ENCODE measurements around the gene IPPK.

The IPPK gene

DNA sequence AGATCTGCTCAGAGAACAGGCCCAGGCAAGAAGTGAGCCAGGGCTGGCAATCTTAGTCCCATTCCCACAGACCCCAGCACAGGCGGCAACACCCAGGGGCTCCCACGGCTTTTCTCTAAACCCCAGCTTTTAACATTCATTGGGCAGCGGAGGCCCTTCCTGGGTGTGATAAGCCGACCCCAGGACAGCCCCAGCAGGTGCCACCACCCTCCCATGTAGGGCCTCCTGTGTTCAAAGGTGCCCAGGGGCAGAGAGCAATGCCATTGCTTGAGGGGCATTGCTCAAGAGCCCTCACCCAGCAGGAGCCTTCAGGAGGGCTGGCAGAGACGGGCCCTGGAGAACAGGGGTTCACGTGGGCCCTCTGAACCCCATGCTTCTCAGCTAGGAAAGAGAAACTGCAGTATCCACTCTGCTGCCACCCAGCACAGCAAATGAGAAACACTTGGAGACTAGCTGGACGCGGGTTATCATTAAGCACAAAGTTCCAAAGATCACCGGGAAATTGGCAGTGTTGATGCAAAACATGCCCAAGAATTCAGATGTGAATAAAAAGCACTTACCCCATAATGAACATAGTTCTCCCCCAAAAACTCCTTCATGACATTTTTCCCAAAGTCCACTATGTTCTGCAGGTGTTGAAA, 13.9 kb downstream of the IPPK start:
- CTCF ChIA-PET: no interaction called here
- POLR2A ChIA-PET: no interaction called here
- TF ChIP-seq CTCF (IDR thresholded peaks at IDR 0.05; ENCODE audit: control extremely low read depth, extremely low read depth, low read depth, missing control alignments): no peak
- DNase-seq (ENCODE audit: extremely low spot score): no peak

DNA sequence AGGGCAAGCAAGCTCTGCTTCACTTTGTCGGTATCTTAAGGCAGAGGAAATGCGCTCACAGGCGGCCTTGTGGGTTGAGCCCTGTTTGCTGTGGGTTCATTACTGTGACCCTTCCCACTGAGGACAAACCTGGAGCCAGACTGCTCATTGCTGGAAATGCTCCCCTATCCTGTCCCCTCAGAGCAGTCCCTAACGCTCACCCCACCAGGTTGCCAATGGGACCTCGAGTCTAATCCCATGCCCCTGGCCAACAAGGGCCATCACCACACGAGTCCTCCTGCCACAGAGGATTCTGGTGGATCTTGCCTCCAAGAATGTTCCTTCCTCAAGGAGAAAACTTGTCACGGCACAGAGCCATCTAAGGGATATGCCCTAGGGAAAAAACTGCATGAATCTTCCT, 14.6 kb downstream of the IPPK start:
- TF ChIP-seq CTCF (IDR thresholded peaks at IDR 0.05; ENCODE audit: control extremely low read depth, extremely low read depth, low read depth, missing control alignments): no peak
- POLR2A ChIA-PET: no interaction called here
- CTCF ChIA-PET: no interaction called here
- DNase-seq (ENCODE audit: extremely low spot score): no peak

DNA sequence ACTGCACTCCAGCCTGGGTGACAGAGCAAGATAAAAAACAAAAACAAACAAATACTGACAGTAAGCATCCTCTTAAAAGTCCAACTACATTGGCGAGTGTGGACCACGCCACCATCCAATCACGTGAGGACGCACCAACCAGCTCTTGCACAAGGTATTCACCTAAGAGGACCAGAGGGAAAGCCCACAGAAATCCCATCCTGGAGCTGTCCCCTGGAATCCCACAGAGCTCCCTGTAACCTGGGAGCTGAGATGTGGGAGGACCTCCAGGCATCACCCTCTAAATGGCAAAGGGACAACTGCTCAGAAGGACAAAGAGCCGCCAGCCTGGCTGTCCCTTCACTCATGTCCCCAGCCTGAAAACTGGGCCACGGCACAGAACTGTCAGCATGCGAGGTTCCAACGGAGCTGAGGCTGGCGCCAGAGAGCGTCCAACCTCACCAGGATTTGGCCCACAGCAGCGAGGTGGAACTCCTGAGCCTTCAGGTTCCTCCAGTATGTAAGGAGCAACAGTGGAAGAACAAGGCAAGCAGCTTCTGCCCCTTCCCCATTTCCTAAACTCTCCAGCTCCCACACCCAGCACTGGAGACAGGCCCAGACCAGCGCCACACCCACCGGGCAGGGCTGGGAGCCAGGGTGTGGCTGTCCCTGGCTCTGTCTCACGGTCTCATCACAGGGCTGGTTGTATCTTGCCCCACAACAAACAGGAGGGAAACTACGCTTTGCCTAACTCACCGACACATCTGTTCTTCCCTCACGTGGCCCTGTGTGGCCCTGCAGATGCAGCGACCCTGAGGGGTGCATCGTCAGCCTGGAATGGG, 15.2 kb downstream of the IPPK start:
- DNase-seq (ENCODE audit: extremely low spot score): no peak
- POLR2A ChIA-PET: no interaction called here
- CTCF ChIA-PET: interaction anchor here (1.2 kb wide), 1 partner anchor 11 kb away, joined by 7 read pairs; no protein-coding TSS in a partner anchor
- no peak for TF ChIP-seq CTCF (IDR thresholded peaks at IDR 0.05; ENCODE audit: control extremely low read depth, extremely low read depth, low read depth, missing control alignments)

DNA sequence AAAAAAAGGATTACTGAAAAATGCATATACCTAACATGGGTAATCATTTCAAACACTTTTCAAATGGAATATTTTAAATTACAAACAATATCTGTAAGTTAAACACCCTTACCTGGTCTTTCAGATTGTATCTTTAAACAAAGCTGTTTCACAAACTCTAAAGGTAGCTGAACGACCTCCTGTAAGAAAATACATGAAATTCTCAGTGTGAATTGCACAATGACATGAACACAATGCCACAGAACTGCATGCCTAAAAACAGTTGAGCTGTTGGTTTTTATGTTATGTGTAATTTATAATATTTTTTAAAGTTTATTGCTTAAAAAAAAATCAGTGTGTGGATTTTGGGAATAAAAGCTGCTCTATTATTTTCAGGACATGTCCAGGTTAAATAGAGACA, 17.5 kb downstream of the IPPK start:
- no peak for TF ChIP-seq CTCF (IDR thresholded peaks at IDR 0.05; ENCODE audit: control extremely low read depth, extremely low read depth, low read depth, missing control alignments)
- DNase-seq (ENCODE audit: extremely low spot score): no peak
- CTCF ChIA-PET: interaction anchor here (1.0 to 1.8 kb wide), 2 partner anchors 18 to 53 kb away, joined by 3 to 4 read pairs; no protein-coding TSS in a partner anchor
- POLR2A ChIA-PET: no interaction called here

GRCh38 chr9:92650839-92651621, 18.9 kb downstream of the IPPK start:
- ChIA-PET CTCF (interaction anchor here (0.8 to 1.8 kb wide), 4 partner anchors 17 to 513 kb away, joined by 3 to 6 read pairs (median 4); no protein-coding TSS in a partner anchor), POLR2A (no interaction called here)
- no peak for TF ChIP-seq CTCF (IDR thresholded peaks at IDR 0.05; ENCODE audit: control extremely low read depth, extremely low read depth, low read depth, missing control alignments)
- no peak for DNase-seq (ENCODE audit: extremely low spot score)

DNA sequence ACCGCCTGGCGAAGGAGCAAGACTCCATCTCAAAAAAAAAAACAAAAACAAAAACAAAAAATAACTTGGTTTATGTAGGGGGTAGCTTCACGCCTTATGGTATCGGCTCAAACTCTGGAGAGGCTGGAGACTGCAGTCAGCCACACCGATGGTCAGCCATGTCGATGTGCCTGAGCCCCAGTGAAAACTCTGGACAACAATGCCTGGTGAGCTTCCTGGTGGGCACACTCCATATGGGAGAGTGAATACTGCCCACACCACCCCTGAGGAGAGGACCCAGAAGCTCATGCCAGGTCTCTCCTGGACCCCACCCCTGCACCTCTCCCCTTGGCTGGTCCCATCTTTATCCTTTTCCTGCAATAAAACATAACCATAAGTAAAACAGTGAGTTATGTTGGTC, 19.6 kb downstream of the IPPK start:
- DNase-seq (ENCODE audit: extremely low spot score): no peak
- ChIA-PET POLR2A (no interaction called here), CTCF (interaction anchor here (0.8 to 1.2 kb wide), 2 partner anchors 510 to 512 kb away, joined by 3 to 6 read pairs; no protein-coding TSS in a partner anchor)
- no peak for TF ChIP-seq CTCF (IDR thresholded peaks at IDR 0.05; ENCODE audit: control extremely low read depth, extremely low read depth, low read depth, missing control alignments)

Measured in GM10248 (cell line).